ENCODE measurements around the gene OXTR.

The OXTR gene

GRCh38 chr3:8765528-8765927, 3.9 kb downstream of the OXTR start:
- H3K4me3 ChIP-seq (ENCODE audit: low read depth, low read length), result no peak overlapping the region
- no peak for TF ChIP-seq CTCF (IDR thresholded peaks at IDR 0.05; ENCODE audit: low read depth, low read length)
- in situ Hi-C loops (cut with HindIII; ENCODE audit: low sequenced_read_pairs), result no loop called here
- no peak for DNase-seq (ENCODE audit: low read depth, low spot score)

- no peak overlapping the region for H3K4me3 ChIP-seq (ENCODE audit: low read depth, low read length)
- in situ Hi-C loops (cut with HindIII; ENCODE audit: low sequenced_read_pairs), result no loop called here
- no peak for DNase-seq (ENCODE audit: low read depth, low spot score)
- TF ChIP-seq CTCF (IDR thresholded peaks at IDR 0.05; ENCODE audit: low read depth, low read length), result no peak
Measured at GRCh38 chr3:8764528-8764927, 4.9 kb downstream of the OXTR start.

- no peak for DNase-seq (ENCODE audit: low read depth, low spot score)
- in situ Hi-C loops (cut with HindIII; ENCODE audit: low sequenced_read_pairs), result no loop called here
- TF ChIP-seq CTCF (IDR thresholded peaks at IDR 0.05; ENCODE audit: low read depth, low read length), result no peak
- H3K4me3 ChIP-seq (ENCODE audit: low read depth, low read length), result no peak overlapping the region
Measured at GRCh38 chr3:8762607-8763377, 6.6 kb downstream of the OXTR start.

- in situ Hi-C loops (cut with HindIII; ENCODE audit: low sequenced_read_pairs), result no loop called here
- no peak overlapping the region for H3K4me3 ChIP-seq (ENCODE audit: low read depth, low read length)
- DNase-seq (ENCODE audit: low read depth, low spot score), result no peak
- TF ChIP-seq CTCF (IDR thresholded peaks at IDR 0.05; ENCODE audit: low read depth, low read length), result no peak
Measured at GRCh38 chr3:8761866-8762265, 7.5 kb downstream of the OXTR start.

GRCh38 chr3:8760506-8760905, 8.9 kb downstream of the OXTR start:
- no peak for TF ChIP-seq CTCF (IDR thresholded peaks at IDR 0.05; ENCODE audit: low read depth, low read length)
- in situ Hi-C loops (cut with HindIII; ENCODE audit: low sequenced_read_pairs), result no loop called here
- DNase-seq (ENCODE audit: low read depth, low spot score), result no peak
- H3K4me3 ChIP-seq (ENCODE audit: low read depth, low read length), result no peak overlapping the region

- no peak overlapping the region for H3K4me3 ChIP-seq (ENCODE audit: low read depth, low read length)
- DNase-seq (ENCODE audit: low read depth, low spot score), result no peak
- in situ Hi-C loops (cut with HindIII; ENCODE audit: low sequenced_read_pairs), result no loop called here
- TF ChIP-seq CTCF (IDR thresholded peaks at IDR 0.05; ENCODE audit: low read depth, low read length), result no peak
Measured at GRCh38 chr3:8760091-8760490, 9.3 kb downstream of the OXTR start.
